Measurements from ENCODE around the gene LPCAT4. TPM values are rescaled to one million over a fixed set of nuclear protein-coding genes. Genes with fewer than 3 reads are reported as not detected.

Gene LPCAT4
- total RNA-seq, 2 experiments from 2014 or later: 55.6 to 56.9 TPM

DNA sequence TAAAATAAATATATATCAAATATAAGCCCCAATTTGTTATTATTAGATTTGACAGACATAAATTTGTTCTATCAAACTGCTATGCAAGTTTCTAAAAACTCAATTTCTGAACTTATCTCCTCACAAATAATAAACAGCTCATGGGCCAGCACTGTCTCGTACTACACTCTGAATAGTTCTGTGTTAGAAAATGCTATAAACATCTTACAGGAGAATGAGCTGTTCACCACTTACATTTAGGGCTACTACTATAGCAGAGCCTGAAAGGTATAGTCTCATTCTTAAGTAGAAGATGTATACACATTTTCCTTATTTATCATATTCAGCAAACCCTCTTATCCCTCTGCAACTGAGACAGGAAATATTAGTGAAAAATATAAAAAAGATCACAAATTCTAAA lies 42.1 kb downstream of the LPCAT4 start:
- H3K4me3 Mint-ChIP-seq: peak overlapping the region; percentile 0
- H3K27ac Mint-ChIP-seq: peak overlapping the region; percentile 78
- CTCF ChIA-PET: interaction anchor here (0.5 to 6.4 kb wide), 5 partner anchors 9 to 84 kb away, joined by 3 to 26 read pairs (median 4); partner anchors contain the start of genes NOP10 and NUTM1
- no peaks in the 10 kb centered on the region for H3K9me3 Mint-ChIP-seq
- intact Hi-C loops (cut with micrococcal nuclease): loop anchor here (5.0 kb wide), 1 partner anchor 88 kb away; no protein-coding TSS in a partner anchor
- POLR2A ChIA-PET: interaction anchor here (1.0 to 1.4 kb wide), 2 partner anchors 9 to 12 kb away, joined by 3 to 5 read pairs; partner anchors contain the start of gene SLC12A6
- H3K4me1 Mint-ChIP-seq (ENCODE audit: low read depth): peaks cover 69% of the 10 kb centered on the region
- DNase-seq: no peak
- H3K36me3 Mint-ChIP-seq (ENCODE audit: low read depth): peaks cover 8% of the 10 kb centered on the region
- no peak for ATAC-seq
- TF ChIP-seq, protein P1, sequence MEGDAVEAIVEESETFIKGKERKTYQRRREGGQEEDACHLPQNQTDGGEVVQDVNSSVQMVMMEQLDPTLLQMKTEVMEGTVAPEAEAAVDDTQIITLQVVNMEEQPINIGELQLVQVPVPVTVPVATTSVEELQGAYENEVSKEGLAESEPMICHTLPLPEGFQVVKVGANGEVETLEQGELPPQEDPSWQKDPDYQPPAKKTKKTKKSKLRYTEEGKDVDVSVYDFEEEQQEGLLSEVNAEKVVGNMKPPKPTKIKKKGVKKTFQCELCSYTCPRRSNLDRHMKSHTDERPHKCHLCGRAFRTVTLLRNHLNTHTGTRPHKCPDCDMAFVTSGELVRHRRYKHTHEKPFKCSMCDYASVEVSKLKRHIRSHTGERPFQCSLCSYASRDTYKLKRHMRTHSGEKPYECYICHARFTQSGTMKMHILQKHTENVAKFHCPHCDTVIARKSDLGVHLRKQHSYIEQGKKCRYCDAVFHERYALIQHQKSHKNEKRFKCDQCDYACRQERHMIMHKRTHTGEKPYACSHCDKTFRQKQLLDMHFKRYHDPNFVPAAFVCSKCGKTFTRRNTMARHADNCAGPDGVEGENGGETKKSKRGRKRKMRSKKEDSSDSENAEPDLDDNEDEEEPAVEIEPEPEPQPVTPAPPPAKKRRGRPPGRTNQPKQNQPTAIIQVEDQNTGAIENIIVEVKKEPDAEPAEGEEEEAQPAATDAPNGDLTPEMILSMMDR (IDR thresholded peaks at IDR 0.05): no peak
- no peaks in the 10 kb centered on the region for H3K27me3 Mint-ChIP-seq

DNA sequence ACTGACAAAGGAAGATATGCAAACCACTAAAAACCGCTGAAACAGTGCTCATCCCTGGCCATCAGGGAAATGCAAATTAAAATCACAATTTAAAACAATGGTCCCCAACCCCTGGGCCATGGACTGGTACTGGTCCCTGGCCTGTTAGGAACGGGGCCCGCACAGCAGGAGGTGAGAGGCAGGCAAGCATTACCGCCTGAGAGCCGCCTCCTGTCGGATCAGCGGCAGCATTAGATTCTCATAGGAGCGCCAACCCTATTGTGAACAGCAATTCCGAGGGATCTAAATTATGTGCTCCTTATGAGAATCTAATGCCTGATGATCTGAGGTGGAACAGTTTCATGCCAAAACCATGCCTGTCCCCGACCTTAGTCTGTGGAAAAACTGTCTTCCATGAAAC lies 43.8 kb downstream of the LPCAT4 start:
- peaks cover 6% of the 10 kb centered on the region for H3K36me3 Mint-ChIP-seq (ENCODE audit: low read depth)
- H3K27me3 Mint-ChIP-seq: no peaks in the 10 kb centered on the region
- CTCF ChIA-PET: no interaction called here
- TF ChIP-seq, protein P1 (IDR thresholded peaks at IDR 0.05): no peak
- H3K4me1 Mint-ChIP-seq (ENCODE audit: low read depth): peaks cover 62% of the 10 kb centered on the region
- no peak overlapping the region for H3K4me3 Mint-ChIP-seq
- no peak overlapping the region for H3K27ac Mint-ChIP-seq
- POLR2A ChIA-PET: no interaction called here
- DNase-seq: no peak
- intact Hi-C loops (cut with micrococcal nuclease): no loop called here
- no peak for ATAC-seq
- H3K9me3 Mint-ChIP-seq: no peaks in the 10 kb centered on the region

DNA sequence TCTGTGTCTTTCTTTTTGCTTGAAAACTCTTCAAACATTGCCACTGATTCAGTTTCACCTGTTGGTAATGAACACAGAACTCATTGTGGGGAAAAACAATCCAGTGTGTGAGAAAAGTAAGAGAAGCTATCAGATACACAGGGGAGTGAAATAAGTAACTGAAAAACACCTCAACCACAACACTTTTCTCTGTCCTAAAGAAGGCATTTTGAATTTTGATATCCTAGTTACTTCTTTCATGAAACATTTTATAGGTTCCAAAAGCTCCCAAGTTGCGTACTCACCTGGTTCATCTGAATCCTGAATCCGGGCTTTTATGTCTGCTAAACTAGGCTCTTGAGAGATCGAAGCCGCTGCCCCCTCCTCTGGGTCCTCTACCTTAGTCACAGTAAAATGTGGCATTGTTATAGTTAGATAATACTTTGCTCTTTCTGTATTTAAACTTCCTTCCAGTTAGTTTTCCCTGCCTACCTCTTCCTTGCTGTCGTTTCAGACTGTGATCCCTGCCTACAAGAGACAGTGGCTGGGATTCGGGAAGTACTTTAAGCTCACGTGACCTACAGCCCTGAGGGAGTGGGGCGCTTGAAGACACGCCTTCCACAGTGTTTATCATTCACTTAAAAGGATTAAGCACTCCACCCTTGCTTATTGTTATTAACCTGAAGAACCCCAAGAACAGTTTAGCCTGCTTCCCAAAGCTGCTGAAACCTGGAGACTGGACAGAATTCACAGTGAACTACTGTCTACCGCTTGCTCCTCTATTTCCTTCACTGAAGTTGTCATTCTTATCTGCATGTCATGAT lies 48.5 kb downstream of the LPCAT4 start:
- Mint-ChIP-seq H3K27me3 (no peaks in the 10 kb centered on the region), H3K36me3 (ENCODE audit: low read depth) (peaks cover 17% of the 10 kb centered on the region), H3K4me3 (peak overlapping the region; percentile 86), H3K9me3 (no peaks in the 10 kb centered on the region), H3K4me1 (ENCODE audit: low read depth) (peaks cover 50% of the 10 kb centered on the region), H3K27ac (peak overlapping the region; percentile 91)
- peak; percentile 76 for ATAC-seq
- TF ChIP-seq, protein P1 (IDR thresholded peaks at IDR 0.05): no peak
- POLR2A ChIA-PET: interaction anchor here (0.6 to 2.1 kb wide), 8 partner anchors 8 to 32 kb away, joined by 3 to 18 read pairs (median 5); no protein-coding TSS in a partner anchor
- CTCF ChIA-PET: interaction anchor here (1.2 to 3.5 kb wide), 7 partner anchors 10 to 77 kb away, joined by 3 to 23 read pairs (median 7); partner anchors contain the start of genes LPCAT4 and SLC12A6
- peak; percentile 51 for DNase-seq
- intact Hi-C loops (cut with micrococcal nuclease): no loop called here

DNA sequence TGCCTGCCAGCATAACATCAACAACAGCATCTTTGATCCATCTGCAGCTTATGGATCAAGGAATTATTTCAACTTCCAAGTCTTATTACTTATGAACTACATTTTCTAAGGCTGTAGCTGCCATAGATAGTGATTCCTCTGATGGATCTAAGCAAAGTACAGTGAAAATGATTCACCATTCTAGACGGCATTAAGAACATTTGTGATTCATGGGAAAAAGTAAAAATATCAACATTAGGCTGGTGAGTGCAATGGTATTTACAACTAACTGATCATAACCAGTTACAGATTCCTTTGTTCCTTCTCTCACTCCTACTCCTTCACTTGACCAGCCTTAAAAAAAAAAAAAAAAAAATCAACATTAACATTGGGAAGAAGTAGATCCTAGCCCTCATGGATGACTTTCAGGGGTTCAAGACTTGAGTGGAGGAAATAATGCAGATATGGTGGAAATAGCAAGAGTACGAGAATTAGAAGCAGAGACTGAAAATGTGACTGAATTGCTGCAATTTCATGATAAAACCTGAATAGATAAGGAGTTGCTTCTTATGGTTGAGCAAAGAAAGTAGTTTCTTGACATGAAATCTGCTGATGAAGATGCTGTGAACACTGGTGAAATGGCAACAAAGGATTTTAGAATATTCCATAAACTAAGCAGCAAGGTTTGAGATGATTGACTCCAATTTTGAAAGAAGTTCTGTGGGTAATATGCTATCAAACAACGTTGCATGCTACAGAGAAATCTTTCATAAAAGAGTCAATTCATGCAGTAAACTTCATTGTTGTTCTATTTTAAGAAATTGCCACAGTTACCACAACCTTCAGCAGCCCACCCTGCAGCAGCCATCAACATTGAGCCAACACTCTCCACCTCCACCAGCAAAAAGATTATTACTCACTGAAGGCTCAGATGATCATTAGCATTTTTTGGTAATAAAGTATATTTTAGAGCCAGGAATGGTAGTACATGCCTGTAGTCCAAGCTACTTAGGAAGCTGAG lies 52.2 kb downstream of the LPCAT4 start:
- ChIA-PET POLR2A (interaction anchor here (0.7 to 1.2 kb wide), 3 partner anchors 8 to 20 kb away, joined by 3 read pairs; no protein-coding TSS in a partner anchor), CTCF (interaction anchor here (1.1 to 2.5 kb wide), 5 partner anchors 9 to 86 kb away, joined by 3 to 10 read pairs (median 6); partner anchors contain the start of genes LPCAT4, NOP10 and NUTM1)
- Mint-ChIP-seq H3K4me3 (peak overlapping the region; percentile 45), H3K4me1 (ENCODE audit: low read depth) (peaks cover 51% of the 10 kb centered on the region), H3K27ac (peak overlapping the region; percentile 55), H3K9me3 (no peaks in the 10 kb centered on the region), H3K27me3 (no peaks in the 10 kb centered on the region), H3K36me3 (ENCODE audit: low read depth) (peaks cover 18% of the 10 kb centered on the region)
- TF ChIP-seq, protein P1 (IDR thresholded peaks at IDR 0.05): no peak
- intact Hi-C loops (cut with micrococcal nuclease): no loop called here
- ATAC-seq (no peak), DNase-seq (no peak)

Data from activated CD8-positive, alpha-beta T cell treated with anti-CD3 and anti-CD28 coated beads for 36 hours (primary cell).